ENCODE results near the gene TLK1.
A peak's percentile ranks its signal among the peaks of the same experiment; 100 is the strongest.

Gene TLK1

GRCh38 chr2:171160119-171160955 is at the start of gene TLK1:
TLK1 (minus strand) TSS chr2:171160893; CDS start chr2:171160428, 465 bp downstream.
- peak; percentile 52 for DNase-seq

GRCh38 chr2:171210216-171210863 is 49.6 kb upstream of the TLK1 start:
- no peak for DNase-seq

GRCh38 chr2:171208657-171209056 is 48.0 kb upstream of the TLK1 start:
- no peak for DNase-seq

- DNase-seq = no peak
Observed at GRCh38 chr2:171206422-171207115, 45.9 kb upstream of the TLK1 start.

GRCh38 chr2:171205551-171205950 is 44.9 kb upstream of the TLK1 start:
- no peak for DNase-seq

DNA sequence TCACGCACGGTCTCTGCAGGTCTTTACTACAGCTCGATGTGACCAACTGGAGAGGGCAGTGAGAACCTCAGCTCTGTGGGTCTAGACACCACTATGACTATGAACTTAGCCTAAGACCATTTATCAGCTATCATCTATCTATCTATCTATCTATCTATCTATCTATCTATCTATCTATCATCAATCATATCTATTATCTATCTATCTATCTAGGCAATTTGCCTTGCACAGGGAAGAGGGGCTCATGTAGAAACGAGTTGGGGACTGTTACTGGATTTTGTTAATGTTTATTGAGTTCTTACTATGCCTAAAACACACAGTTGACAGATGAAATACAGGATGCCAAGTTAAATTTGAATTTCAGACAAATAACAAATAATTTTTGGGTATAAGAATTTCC is 41.1 kb upstream of the TLK1 start:
- no peak for DNase-seq

- DNase-seq = no peak
Observed at GRCh38 chr2:171201271-171201670, 40.6 kb upstream of the TLK1 start.

DNA sequence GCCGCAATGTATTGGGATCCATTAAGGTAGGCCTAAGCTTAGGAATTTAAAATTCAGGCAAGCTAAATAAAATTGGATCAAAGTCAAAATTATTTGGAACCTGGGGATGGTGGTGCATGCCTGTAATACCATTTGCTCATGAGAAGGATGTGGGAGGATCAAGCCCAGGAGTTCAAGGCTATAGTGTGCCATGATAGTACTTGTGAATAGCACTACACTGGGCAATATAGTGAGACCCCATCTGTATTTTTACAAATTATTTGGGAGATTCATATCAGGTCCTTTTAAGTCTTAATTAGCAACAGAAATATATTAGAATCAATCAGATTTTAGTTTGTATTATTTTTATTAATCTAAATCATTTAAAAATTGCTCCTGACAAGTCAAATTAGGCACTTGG is 39.8 kb upstream of the TLK1 start:
- DNase-seq = no peak

DNA sequence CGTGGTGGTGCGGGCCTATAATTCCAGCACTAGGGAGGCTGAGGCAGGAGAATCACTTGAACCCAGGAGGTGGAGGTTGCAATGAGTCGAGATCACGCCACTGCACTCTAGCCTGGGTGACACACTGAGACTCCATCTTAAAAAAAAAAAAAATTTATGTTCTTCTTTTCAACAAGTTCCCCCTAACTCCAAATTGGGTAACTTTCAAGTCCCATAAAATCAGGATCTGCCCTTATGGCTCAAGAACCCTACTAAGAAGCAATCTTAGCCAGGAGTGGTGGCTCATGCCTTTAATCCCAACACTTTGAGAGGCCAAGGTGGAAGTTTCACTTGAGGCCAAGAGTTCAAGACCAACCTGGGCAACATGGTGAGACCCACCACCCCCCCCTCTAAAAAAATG is 30.3 kb upstream of the TLK1 start:
- no peak for DNase-seq

DNA sequence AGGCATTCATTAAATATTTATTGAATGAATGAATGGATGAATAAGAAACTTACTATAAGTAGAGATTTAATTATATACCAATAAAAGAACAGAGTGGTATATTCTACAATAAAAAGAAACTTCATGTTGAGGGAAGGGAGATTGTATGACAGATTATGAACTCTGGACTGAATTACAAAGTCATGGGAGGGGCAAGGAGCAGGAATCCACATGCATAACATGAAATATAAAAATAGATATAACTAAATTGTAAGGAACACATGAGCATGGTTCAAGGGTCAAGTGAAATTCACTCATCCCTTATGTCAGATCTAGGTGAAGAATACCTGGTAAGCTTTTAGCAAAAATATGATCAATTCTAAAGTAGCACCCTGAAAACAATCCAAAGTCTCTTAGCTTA is 27.1 kb upstream of the TLK1 start:
- DNase-seq = no peak

DNA sequence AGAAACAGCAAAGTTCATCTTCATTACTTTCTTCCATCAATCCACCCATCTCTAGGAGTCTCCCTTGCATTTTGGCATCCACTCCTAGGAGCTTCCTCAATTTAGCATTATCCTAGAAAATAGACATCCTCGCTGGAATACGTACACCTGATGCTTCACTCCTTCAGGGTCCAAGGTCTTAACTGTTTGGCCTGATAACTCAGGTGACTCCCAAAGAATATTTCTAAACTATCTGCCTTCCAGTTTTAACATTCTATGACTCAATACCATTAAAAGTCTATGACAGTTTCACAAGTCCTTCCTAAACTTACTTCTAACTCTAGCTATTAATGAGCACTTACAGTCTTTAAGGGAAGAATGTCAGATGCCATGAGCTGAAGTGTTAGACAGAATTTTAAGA is 26.5 kb upstream of the TLK1 start:
- no peak for DNase-seq

GRCh38 chr2:171185941-171186340 is 25.2 kb upstream of the TLK1 start:
- DNase-seq = no peak

DNA sequence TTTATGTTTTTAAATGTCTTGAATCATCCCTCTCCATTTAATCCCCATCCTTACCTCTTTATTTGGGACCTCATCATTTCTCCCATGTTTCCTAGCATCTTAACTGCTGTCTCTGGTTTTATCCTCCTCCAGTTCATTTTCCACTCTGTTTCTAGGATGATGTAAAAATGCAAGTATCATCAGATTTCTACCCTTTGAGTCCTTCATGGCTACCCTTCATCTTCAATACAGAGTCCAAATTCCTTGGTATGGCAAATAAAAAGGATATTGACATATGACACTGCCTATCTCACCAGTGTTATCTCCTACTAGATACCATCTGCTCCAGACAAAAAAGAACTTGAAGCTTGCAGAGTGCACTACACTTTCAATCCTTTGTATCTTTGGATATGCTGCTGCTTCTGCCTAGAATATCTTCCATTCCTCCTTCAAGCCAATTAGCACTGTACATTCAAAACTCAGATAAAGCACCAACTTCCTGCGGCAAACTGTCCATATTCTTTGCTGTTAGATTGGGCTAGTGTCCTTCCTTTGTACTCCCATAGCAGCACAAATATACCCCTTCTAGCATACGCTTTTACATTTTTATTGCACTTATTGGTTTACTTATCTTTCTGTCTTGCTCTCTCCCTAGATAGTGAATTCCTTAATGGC is 24.6 kb upstream of the TLK1 start:
- DNase-seq = no peak

DNA sequence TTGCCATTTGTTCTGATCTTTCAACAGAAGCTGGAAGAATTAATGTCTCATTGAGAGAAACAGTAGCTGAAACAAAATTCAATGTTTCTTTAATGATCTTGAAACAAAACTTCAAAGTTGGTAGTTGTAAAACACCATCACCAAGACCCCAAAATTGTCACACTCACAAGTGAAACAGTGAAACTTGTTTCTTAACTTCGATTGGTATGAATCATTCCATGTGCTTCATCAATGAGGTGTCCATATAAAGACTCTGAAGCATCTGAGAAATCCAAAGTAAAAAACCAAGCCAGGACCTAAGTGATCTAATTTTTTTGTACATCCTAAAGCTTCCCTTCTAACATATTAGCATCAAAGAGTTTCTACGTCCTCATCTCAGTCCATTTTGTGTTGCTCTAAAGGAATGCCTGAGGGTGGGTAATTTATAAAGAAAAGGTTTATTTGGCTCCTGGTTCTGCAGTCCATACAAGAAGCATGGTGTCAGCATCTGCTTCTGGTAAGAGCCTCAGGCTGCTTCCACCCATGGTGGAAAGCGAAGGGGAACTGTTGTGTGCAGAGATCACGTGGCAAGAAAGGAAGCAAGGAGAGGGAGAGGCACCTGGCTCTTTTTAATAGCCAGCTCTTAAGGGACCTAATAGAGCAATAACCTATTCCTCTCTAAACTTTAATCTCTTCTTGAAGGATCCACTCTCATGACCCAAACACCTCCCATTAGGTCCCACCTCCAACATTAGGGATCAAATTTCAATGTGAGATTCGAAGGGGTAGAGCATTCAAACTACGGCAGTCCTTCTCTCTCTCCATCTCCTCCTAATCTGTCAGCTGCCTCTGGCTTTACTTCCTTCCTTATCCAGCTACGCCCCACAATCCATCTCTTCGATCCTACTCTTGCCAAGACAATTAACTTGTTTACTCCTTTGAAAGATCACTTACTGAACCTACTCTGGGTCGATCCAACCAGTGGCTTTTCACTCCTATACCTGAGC is 20.7 kb upstream of the TLK1 start:
- DNase-seq = no peak

DNA sequence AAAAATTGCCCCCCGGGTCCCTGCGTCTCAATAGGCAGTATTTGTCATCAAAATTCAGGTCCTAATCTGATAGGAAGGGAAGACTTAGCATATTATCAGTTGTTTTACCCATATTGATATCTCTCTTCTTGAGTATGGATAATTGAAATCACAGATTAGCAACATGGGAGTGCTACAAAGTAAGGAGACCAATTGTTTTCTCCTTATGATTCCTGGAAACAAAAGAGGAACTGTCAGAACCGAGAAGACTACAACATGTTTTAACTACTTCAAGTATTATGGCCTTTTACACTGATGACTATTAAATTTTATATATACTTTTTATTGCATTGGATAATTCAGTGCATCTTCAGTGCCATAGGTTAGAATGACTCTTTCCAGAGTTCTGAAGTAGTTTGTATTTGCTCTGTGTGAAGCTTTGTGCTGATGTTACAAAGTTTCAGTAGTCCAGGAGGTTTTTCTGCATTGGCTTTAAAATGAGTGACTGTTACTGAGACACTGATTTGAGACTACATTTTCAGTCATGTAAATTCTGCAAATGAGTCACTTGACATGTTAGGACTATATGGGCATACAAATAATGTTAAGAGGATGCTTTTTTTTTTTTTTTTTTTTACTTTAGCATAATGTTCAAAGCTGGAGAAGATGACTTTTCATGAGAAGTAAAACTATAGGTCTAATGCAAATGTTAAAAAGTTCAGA is 19.7 kb upstream of the TLK1 start:
- no peak for DNase-seq

GRCh38 chr2:171178993-171179392 is 18.3 kb upstream of the TLK1 start:
- no peak for DNase-seq

GRCh38 chr2:171176516-171176915 is 15.8 kb upstream of the TLK1 start:
- no peak for DNase-seq

GRCh38 chr2:171174075-171174474 is 13.4 kb upstream of the TLK1 start:
- no peak for DNase-seq

GRCh38 chr2:171173087-171173486 is 12.4 kb upstream of the TLK1 start:
- DNase-seq = no peak

DNA sequence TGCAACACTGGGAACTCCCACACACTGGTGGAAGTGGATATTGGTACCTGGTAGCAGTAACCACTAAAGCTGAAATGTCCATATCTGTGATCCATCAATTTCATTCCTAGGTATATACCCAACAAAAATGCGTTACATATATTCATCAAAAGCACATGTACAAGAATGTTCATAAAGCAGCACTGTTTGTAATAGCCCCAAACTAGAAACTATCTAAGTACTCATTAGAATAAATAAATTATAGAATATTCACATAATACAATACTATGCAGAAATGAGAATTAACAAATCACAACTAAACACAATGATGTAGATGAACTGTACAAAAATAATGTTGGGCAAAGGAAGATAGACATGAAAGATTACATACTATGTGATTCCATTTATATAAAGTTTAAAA is 11.1 kb upstream of the TLK1 start:
- no peak for DNase-seq

DNA sequence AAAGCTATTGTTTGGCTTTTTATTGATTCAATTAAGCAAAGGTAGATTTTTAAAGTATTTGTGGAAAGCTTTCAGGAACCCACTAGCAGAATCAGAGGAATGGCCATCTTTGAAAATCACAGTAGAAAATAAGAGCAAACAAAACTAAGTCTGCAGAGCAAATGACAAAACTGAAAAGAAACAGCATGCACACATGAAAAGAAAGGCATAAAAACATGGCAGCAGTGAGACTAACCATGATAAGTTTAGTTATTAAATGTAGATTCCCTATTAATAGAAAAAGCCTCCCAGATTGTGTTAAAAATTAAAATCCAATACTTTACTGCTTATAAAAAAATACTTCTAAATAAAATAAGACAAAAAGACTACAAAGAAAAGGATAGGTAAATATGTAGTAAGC is 9.1 kb upstream of the TLK1 start:
- DNase-seq = no peak

DNA sequence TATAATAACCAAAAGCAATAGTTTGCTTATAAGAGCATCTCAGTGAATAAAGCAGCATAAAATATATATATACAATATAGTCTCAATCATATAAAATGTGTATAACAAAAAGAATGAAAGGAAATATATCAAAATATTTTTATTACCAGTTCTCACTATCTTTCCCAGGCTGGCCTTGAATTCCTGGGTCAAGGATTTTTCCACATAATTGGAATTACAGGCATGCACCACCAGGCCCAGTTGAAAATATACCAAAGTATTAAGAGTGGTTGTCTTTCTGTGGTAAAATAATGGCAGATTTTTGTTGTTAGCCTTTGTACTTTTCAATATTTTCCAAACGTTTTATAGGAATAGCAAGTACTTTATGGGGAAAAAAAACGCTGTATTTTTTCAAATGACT is 8.6 kb upstream of the TLK1 start:
- no peak for DNase-seq

Measured in NCI-H748 treated with DMSO at 0.1 percent for 48 hours (cell line).